ENCODE data around the gene PRKCH.

GRCh38 chr14:61563880-61564617, 242.7 kb downstream of the PRKCH start:
- TF ChIP-seq TAF1 (IDR thresholded peaks at IDR 0.05; ENCODE audit: low read depth) (no peak), EZH2 (IDR thresholded peaks at IDR 0.05; ENCODE audit: borderline replicate concordance, insufficient read depth, low read length, poor library complexity, severe bottlenecking) (no peak), CTCF (IDR thresholded peaks at IDR 0.05; ENCODE audit: poor library complexity, severe bottlenecking) (no peak), POLR2AphosphoS5 (IDR thresholded peaks at IDR 0.05) (no peak)
